ENCODE data around the gene ACP5. TPM values are rescaled to one million over a fixed set of nuclear protein-coding genes. Genes with fewer than 3 reads are reported as not detected.

Gene ACP5
- total RNA-seq, 1 experiment from 2014 or later, result 2.3 TPM

GRCh38 chr19:11580116-11580515, 2.7 kb upstream of the ACP5 start:
- TF ChIP-seq CTCF (conservative IDR thresholded peaks at IDR 0.05), result no peak
- Histone ChIP-seq H3K27ac (ENCODE audit: insufficient read length, low read depth, low read length) (no peak overlapping the region), H3K79me1 (ENCODE audit: insufficient read depth, low read depth, low read length, poor library complexity, severe bottlenecking) (no peaks in the 10 kb centered on the region), H2BK12ac (ENCODE audit: insufficient read length, low read depth, low read length) (no peak overlapping the region), H2BK20ac (ENCODE audit: low read depth, low read length, poor library complexity, severe bottlenecking) (no peak overlapping the region), H3T11ph (ENCODE audit: low read length) (no peak overlapping the region), H3K14ac (ENCODE audit: insufficient read depth, low read length) (no peak overlapping the region), H3K9ac (ENCODE audit: extremely low read depth, insufficient read length, low read length) (no peak overlapping the region), H3K23me2 (ENCODE audit: insufficient read length, low read depth, low read length, poor library complexity, severe bottlenecking) (peaks cover 4% of the 10 kb centered on the region), H3K4me1 (ENCODE audit: insufficient read depth, low read length) (no peaks in the 10 kb centered on the region), H4K20me1 (ENCODE audit: control insufficient read depth, insufficient read depth, insufficient read length) (no peaks in the 10 kb centered on the region), H3K56ac (ENCODE audit: insufficient read length, low read depth, low read length) (no peak overlapping the region), H2BK5ac (ENCODE audit: insufficient read length, low read length) (no peak overlapping the region), H3K23ac (ENCODE audit: insufficient read length, low read depth, low read length) (no peak overlapping the region), H3K27me3 (ENCODE audit: insufficient read depth, low read length) (no peaks in the 10 kb centered on the region), H4K91ac (ENCODE audit: insufficient read length, low read depth, low read length) (no peak overlapping the region), H2AFZ (ENCODE audit: low read length) (no peak overlapping the region), H3K18ac (ENCODE audit: insufficient read length, low read depth, low read length) (no peak overlapping the region), H2BK120ac (ENCODE audit: low read depth, low read length, poor library complexity, severe bottlenecking) (no peak overlapping the region), H3K4me2 (ENCODE audit: insufficient read depth, insufficient read length, low read length) (no peak overlapping the region), H3K79me2 (ENCODE audit: insufficient read depth, low read length) (no peaks in the 10 kb centered on the region), H3K9me3 (ENCODE audit: control insufficient read depth, low read depth, low read length) (no peaks in the 10 kb centered on the region), H4K8ac (replicated peaks; ENCODE audit: insufficient read length, low read depth, low read length) (no peak overlapping the region), H3K4ac (ENCODE audit: low read depth, low read length) (no peak overlapping the region), H4K5ac (ENCODE audit: insufficient read length, low read depth, low read length) (no peak overlapping the region), H2BK15ac (ENCODE audit: low read depth, low read length) (no peak overlapping the region), H2AK5ac (ENCODE audit: insufficient read length, low read length) (no peak overlapping the region)
- Mint-ChIP-seq H3K4me1 (peaks cover 0 to 4% of the 10 kb centered on the region in 2 experiments; a peak in 3 of 4 replicates), H3K36me3 (ENCODE audit: insufficient read depth in 1 of 3, low read depth in 3 of 3) (no peaks in the 10 kb centered on the region), H3K9me3 (no peaks in the 10 kb centered on the region), H3K27me3 (ENCODE audit: low read depth) (peaks cover 6% of the 10 kb centered on the region), H3K27ac (no peak overlapping the region), H3K4me3 (no peak overlapping the region)
- no peak for DNase-seq
- WGBS (ENCODE audit: extremely low coverage, insufficient read length, low lambda C conversion rate), result no CpG with 5 or more reads among the region's 4 CpGs
